HG03175 (cell line): Measurements from ENCODE around the gene KYAT1.
"Not testable (repeated sequence)": the region's sequence is repeated elsewhere in the genome, so short reads cannot be mapped to it uniquely, and the experiment has no call there.

Experiments
- ATAC-seq: cut with Tn5 transposase; IDR thresholded peaks from one replicate; pipeline ENCODE4 v1.9.1; 2021; ENCODE audit warnings: mild to moderate bottlenecking, moderate library complexity; ENCODE audit not compliant: unreplicated experiment

KYAT1 gene

GRCh38 chr9:128820665-128821583 lies 60.8 kb downstream of the KYAT1 start:
- no peak for ATAC-seq

- ATAC-seq, result no peak
Observed at GRCh38 chr9:128819716-128820664, 61.8 kb downstream of the KYAT1 start.

- peak; percentile 30 for ATAC-seq
Observed at GRCh38 chr9:128818839-128819715, 62.7 kb downstream of the KYAT1 start.

GRCh38 chr9:128818099-128818838 lies 63.5 kb downstream of the KYAT1 start, which contains the start of gene ENDOG:
Gene ENDOG (plus strand): TSS chr9:128818500. CDS start chr9:128818685, 185 bp downstream.
- peak; percentile 92 for ATAC-seq

GRCh38 chr9:128810873-128811272 lies 70.9 kb downstream of the KYAT1 start:
- ATAC-seq, result no peak

GRCh38 chr9:128809831-128810230 lies 71.9 kb downstream of the KYAT1 start:
- no peak for ATAC-seq

- ATAC-seq, result no peak
Observed at GRCh38 chr9:128809036-128809599, 72.6 kb downstream of the KYAT1 start.

- ATAC-seq, result no peak
Observed at GRCh38 chr9:128808543-128808942, 73.2 kb downstream of the KYAT1 start.

- ATAC-seq, result no peak
Observed at GRCh38 chr9:128807827-128808226, 73.9 kb downstream of the KYAT1 start.

GRCh38 chr9:128805661-128806060 lies 76.1 kb downstream of the KYAT1 start:
- no peak for ATAC-seq

GRCh38 chr9:128802482-128802881 lies 79.3 kb downstream of the KYAT1 start:
- no peak for ATAC-seq

GRCh38 chr9:128800061-128800460 lies 81.7 kb downstream of the KYAT1 start:
- ATAC-seq, result no peak

- no peak for ATAC-seq
Observed at GRCh38 chr9:128798896-128799295, 82.9 kb downstream of the KYAT1 start.

GRCh38 chr9:128794961-128795360 lies 86.8 kb downstream of the KYAT1 start:
- ATAC-seq, result not testable (repeated sequence)

GRCh38 chr9:128792978-128793686 lies 88.6 kb downstream of the KYAT1 start:
- ATAC-seq, result no peak

- ATAC-seq, result no peak
Observed at GRCh38 chr9:128792134-128792533, 89.6 kb downstream of the KYAT1 start.

GRCh38 chr9:128790536-128790935 lies 91.2 kb downstream of the KYAT1 start:
- ATAC-seq, result no peak

- no peak for ATAC-seq
Observed at GRCh38 chr9:128788445-128788844, 93.3 kb downstream of the KYAT1 start.

GRCh38 chr9:128787659-128788058 lies 94.1 kb downstream of the KYAT1 start:
- no peak for ATAC-seq
